ENCODE measurements around the gene SLC13A3.
A peak's percentile ranks its signal among the peaks of the same experiment; 100 is the strongest.

SLC13A3 gene

GRCh38 chr20:46652699-46653098 is 1.4 kb upstream of the SLC13A3 start:
- peak; percentile 46 for DNase-seq (ENCODE audit: low read depth)

GRCh38 chr20:46650575-46651090 is 626 bp downstream of the SLC13A3 start:
- DNase-seq (ENCODE audit: low read depth), result no peak

GRCh38 chr20:46649965-46650542 is 1.2 kb downstream of the SLC13A3 start:
- DNase-seq (ENCODE audit: low read depth), result no peak

- no peak for DNase-seq (ENCODE audit: low read depth)
Observed at GRCh38 chr20:46649650-46649949, 1.7 kb downstream of the SLC13A3 start.

GRCh38 chr20:46648903-46649649 is 2.2 kb downstream of the SLC13A3 start:
- DNase-seq (ENCODE audit: low read depth), result no peak

- no peak for DNase-seq (ENCODE audit: low read depth)
Observed at GRCh38 chr20:46647469-46647868, 3.8 kb downstream of the SLC13A3 start.

- peak; percentile 50 for DNase-seq (ENCODE audit: low read depth)
Observed at GRCh38 chr20:46646659-46647380, 4.4 kb downstream of the SLC13A3 start.

GRCh38 chr20:46646122-46646521 is 5.1 kb downstream of the SLC13A3 start:
- DNase-seq (ENCODE audit: low read depth), result no peak

GRCh38 chr20:46644733-46645132 is 6.5 kb downstream of the SLC13A3 start:
- DNase-seq (ENCODE audit: low read depth), result no peak

GRCh38 chr20:46644160-46644559 is 7.1 kb downstream of the SLC13A3 start:
- no peak for DNase-seq (ENCODE audit: low read depth)

- DNase-seq (ENCODE audit: low read depth), result no peak
Observed at GRCh38 chr20:46642969-46643343, 8.3 kb downstream of the SLC13A3 start.

- DNase-seq (ENCODE audit: low read depth), result no peak
Observed at GRCh38 chr20:46642265-46642968, 8.8 kb downstream of the SLC13A3 start.

GRCh38 chr20:46641424-46641823 is 9.8 kb downstream of the SLC13A3 start:
- no peak for DNase-seq (ENCODE audit: low read depth)

GRCh38 chr20:46640536-46641311 is 10.5 kb downstream of the SLC13A3 start:
- no peak for DNase-seq (ENCODE audit: low read depth)

- DNase-seq (ENCODE audit: low read depth), result no peak
Observed at GRCh38 chr20:46640044-46640443, 11.2 kb downstream of the SLC13A3 start.

GRCh38 chr20:46639587-46639986 is 11.7 kb downstream of the SLC13A3 start:
- no peak for DNase-seq (ENCODE audit: low read depth)

GRCh38 chr20:46638898-46639274 is 12.4 kb downstream of the SLC13A3 start:
- DNase-seq (ENCODE audit: low read depth), result no peak

- no peak for DNase-seq (ENCODE audit: low read depth)
Observed at GRCh38 chr20:46638134-46638897, 12.9 kb downstream of the SLC13A3 start.

- DNase-seq (ENCODE audit: low read depth), result no peak
Observed at GRCh38 chr20:46637427-46638133, 13.7 kb downstream of the SLC13A3 start.

GRCh38 chr20:46637020-46637419 is 14.2 kb downstream of the SLC13A3 start:
- DNase-seq (ENCODE audit: low read depth), result no peak

Measured in EH (cell line).